GM21447 (cell line): ENCODE data around the gene SERPINA1.

Experiments
- ATAC-seq: cut with Tn5 transposase; IDR thresholded peaks from one replicate; pipeline ENCODE4 v1.9.1; 2021; ENCODE audit not compliant: unreplicated experiment

Gene SERPINA1

GRCh38 chr14:94349276-94349675 is 39.1 kb downstream of the SERPINA1 start:
- no peak for ATAC-seq

GRCh38 chr14:94348836-94349235 is 39.6 kb downstream of the SERPINA1 start:
- ATAC-seq = no peak

- peak; percentile 14 for ATAC-seq
These were observed 41.6 kb downstream of the SERPINA1 start for GRCh38 chr14:94346841-94347240.

GRCh38 chr14:94346065-94346786 is 42.2 kb downstream of the SERPINA1 start:
- peak; percentile 69 for ATAC-seq

- no peak for ATAC-seq
These were observed 42.9 kb downstream of the SERPINA1 start for GRCh38 chr14:94345344-94346064.

- ATAC-seq = no peak
These were observed 44.0 kb downstream of the SERPINA1 start for GRCh38 chr14:94344389-94344788.

GRCh38 chr14:94343238-94344005 is 45.0 kb downstream of the SERPINA1 start:
- ATAC-seq = no peak

GRCh38 chr14:94342334-94342934 is 46.0 kb downstream of the SERPINA1 start:
- ATAC-seq = no peak

- no peak for ATAC-seq
These were observed 46.6 kb downstream of the SERPINA1 start for GRCh38 chr14:94341656-94342333.

GRCh38 chr14:94340533-94340932 is 47.9 kb downstream of the SERPINA1 start:
- no peak for ATAC-seq

- ATAC-seq = no peak
These were observed 50.4 kb downstream of the SERPINA1 start for GRCh38 chr14:94338023-94338422.

GRCh38 chr14:94337274-94337673 is 51.1 kb downstream of the SERPINA1 start:
- no peak for ATAC-seq

- ATAC-seq = no peak
These were observed 53.5 kb downstream of the SERPINA1 start for GRCh38 chr14:94334872-94335271.

GRCh38 chr14:94332587-94332986 is 55.8 kb downstream of the SERPINA1 start:
- no peak for ATAC-seq

GRCh38 chr14:94332063-94332583 is 56.3 kb downstream of the SERPINA1 start:
- ATAC-seq = no peak

GRCh38 chr14:94331462-94331861 is 56.9 kb downstream of the SERPINA1 start:
- no peak for ATAC-seq

- no peak for ATAC-seq
These were observed 57.5 kb downstream of the SERPINA1 start for GRCh38 chr14:94330857-94331256.

GRCh38 chr14:94330432-94330831 is 58.0 kb downstream of the SERPINA1 start:
- ATAC-seq = no peak

- ATAC-seq = no peak
These were observed 58.5 kb downstream of the SERPINA1 start for GRCh38 chr14:94329857-94330256.

- no peak for ATAC-seq
These were observed 60.2 kb downstream of the SERPINA1 start for GRCh38 chr14:94328196-94328595.
